HG03039 (cell line): ENCODE measurements around the gene CLEC18B.
"Not testable (repeated sequence)": the region's sequence is repeated elsewhere in the genome, so short reads cannot be mapped to it uniquely, and the experiment has no call there.

Experiments used
- ATAC-seq: cut with Tn5 transposase; IDR thresholded peaks from one replicate; pipeline ENCODE4 v1.9.1; 2021; ENCODE audit warnings: mild to moderate bottlenecking, moderate library complexity; ENCODE audit not compliant: unreplicated experiment

The CLEC18B gene

GRCh38 chr16:74420612-74421481 is at the start of gene CLEC18B:
Gene CLEC18B (minus strand): TSS chr16:74421478. CDS start chr16:74421270, 208 bp downstream.
- not testable (repeated sequence) for ATAC-seq

GRCh38 chr16:74469946-74470478 is 48.7 kb upstream of the CLEC18B start:
- no peak for ATAC-seq

GRCh38 chr16:74468807-74469525 is 47.7 kb upstream of the CLEC18B start:
- ATAC-seq, result no peak

DNA sequence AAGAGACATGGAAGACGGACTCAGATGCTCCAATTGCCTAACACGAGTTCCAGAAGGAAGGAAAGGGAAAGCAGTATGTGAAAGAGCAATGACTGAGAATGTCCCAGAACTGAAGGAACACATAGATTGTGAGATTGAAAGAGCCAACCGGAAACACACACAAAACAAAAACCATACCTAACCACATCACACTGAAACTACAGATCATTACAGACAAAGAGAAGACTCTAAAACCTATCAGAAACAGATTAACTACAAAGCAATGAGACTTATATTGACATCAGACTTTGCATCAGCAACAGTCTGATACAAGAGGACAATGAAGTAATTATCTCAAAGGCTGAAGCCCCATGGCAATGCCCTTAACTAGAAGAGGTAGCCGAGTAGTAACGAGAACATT is 45.6 kb upstream of the CLEC18B start:
- ATAC-seq, result no peak

GRCh38 chr16:74465851-74466685 is 44.8 kb upstream of the CLEC18B start:
- no peak for ATAC-seq

GRCh38 chr16:74465281-74465680 is 44.0 kb upstream of the CLEC18B start:
- no peak for ATAC-seq

GRCh38 chr16:74463888-74464287 is 42.6 kb upstream of the CLEC18B start:
- no peak for ATAC-seq

DNA sequence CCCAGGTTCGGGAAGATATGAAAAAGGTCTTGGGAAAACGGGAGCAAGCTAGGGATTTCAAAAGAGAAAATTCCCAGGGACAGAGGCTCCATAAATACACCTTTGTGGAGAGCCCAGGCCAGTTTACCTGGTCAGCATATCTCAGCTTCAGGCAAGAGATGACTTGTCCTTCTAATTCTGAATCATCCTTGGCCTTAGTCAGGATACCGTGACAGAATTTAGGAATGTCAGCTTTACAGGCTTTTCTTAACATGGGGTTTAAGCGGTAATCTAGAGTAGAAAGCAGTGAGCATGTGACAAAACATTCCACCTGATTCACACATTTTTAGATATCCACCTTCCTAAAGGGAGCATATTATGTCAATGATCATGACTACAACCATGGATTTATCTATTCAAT is 41.1 kb upstream of the CLEC18B start:
- no peak for ATAC-seq

DNA sequence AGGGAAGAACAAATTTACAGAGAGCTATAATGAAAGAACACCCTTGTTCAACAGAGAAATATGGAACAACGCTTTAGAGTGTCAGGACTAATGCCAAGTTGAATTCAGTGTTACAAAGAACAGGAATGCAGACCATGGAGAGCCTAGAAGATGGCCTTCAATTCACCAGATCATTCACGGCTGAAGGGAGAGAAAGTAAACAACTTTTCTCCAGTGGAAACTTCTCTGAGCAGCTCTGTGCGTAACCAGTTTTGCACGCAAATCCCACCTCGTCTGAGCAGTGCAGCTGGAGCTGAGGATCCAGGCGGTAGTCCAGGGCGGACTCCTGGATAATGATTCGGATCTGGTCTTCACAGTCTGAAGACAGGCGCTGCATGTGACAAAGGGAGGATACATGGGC is 40.5 kb upstream of the CLEC18B start:
- ATAC-seq, result no peak

DNA sequence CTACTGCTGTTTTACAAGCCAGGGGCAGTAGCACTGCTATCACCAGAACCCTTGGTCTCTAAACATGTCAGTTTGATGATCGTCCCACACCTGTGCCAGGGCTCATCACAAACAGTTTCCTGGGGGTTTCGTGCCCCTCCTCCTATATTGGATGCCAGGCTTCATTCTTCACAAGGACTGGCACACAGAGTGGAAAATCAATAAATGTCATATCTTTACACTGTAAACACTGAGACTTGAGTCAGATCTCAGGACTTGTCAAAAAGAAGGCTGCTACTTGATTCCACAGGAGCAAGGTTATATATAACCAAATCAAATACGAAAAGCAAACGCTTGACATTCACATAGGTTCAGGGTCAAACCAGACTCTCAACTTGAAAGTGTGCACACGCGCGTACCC is 39.3 kb upstream of the CLEC18B start:
- no peak for ATAC-seq

GRCh38 chr16:74456290-74456625 is 35.0 kb upstream of the CLEC18B start:
- ATAC-seq, result no peak

- ATAC-seq, result no peak
Observed at GRCh38 chr16:74455619-74456289, 34.5 kb upstream of the CLEC18B start.

DNA sequence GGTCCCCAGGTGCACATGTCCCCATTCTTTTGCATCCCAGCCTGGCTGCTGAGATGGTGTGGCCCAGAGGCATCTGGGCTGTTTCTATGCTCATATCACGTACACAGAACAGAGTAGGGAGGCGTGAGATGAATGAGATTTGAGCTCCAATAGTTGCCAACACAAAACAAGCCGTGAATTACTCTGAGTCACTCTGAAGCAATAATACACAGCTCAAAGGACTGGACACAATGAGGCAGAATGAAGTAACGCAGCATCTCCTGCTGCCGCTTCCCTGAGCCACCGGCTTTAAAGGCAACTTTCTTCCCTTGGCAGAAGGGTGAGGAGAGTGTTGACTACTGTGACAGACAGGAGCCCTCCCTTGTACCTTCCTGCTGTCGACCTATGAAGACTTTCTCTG is 33.9 kb upstream of the CLEC18B start:
- no peak for ATAC-seq

GRCh38 chr16:74451951-74452758 is 30.9 kb upstream of the CLEC18B start:
- peak; percentile 79 for ATAC-seq

GRCh38 chr16:74450967-74451760 is 29.9 kb upstream of the CLEC18B start:
- ATAC-seq, result no peak

- ATAC-seq, result no peak
Observed at GRCh38 chr16:74450236-74450635, 29.0 kb upstream of the CLEC18B start.

GRCh38 chr16:74449470-74449869 is 28.2 kb upstream of the CLEC18B start:
- ATAC-seq, result no peak

DNA sequence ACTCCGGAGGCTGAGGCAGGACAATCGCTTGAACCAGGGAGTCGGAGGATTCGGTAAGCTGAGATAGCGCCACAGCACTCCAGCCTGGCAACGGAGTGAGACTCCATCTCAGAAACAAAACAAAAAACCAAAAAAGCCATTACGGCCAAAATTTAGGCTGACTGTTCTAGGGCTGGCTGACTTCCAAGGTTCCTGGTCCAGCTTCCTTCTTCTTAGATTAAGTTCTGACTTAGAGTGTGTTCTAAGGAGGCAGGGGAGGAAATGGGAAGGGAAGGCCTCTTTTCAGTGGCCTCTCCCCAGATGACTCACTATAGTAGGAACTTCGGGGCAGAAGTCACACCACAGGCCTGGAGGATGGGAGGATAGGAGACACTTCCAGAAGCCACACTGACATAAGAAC is 27.7 kb upstream of the CLEC18B start:
- no peak for ATAC-seq

DNA sequence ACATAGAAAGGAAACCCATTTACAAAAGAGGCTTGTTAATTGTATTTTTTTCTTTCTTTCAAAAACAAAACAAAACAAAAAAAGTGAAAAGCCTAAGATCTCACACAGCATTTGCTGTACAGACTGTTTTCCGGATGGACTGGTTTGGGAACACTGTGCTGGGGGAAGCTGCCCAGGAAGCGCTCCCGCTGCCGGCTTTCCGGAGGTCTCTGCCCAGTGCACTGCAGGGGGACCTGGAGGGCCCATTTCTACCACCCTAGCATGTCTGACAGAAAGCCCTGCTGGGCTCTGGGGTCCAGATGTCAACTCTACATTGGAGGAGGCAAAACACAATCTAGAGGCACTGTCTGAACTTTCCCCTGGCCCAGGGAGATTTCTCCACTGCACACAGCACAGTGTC is 26.3 kb upstream of the CLEC18B start:
- no peak for ATAC-seq
